Stimulated activated CD4-positive, alpha-beta T cell treated with anti-CD3 and anti-CD28 coated beads, TNF-alpha, amount 100 ng/mL, for 4 hours (primary cell): ENCODE measurements around the gene BANP.
"Not testable (repeated sequence)": the region's sequence is repeated elsewhere in the genome, so short reads cannot be mapped to it uniquely, and the experiment has no call there.

Source experiments
- DNase-seq, 3 experiments: peaks; one replicate each; pipeline ENCODE4 v3.0.0-alpha.2; 2020; ENCODE audit warnings: low read depth in 3 of 3

Gene BANP

DNA sequence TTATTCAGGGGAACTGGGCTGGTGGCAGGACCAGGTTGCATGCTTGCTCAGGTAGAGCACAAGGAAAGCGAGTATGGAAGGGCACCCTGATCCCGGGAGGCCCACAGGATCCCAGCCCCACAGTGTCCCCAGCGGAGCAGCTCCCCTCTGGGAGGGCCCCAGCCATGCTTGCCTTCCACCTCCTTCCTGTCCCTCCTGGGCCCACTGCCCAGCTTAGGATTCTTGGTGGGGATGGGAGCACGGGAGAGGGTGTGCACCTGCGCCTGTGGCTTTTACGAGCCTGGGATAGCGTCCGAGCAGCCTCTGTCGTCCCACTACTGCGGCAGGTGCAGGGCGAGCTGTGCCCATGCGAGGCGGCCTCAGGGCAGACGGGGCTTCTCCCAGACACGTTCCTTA lies 114.5 kb downstream of the BANP start:
- no peak for DNase-seq

DNA sequence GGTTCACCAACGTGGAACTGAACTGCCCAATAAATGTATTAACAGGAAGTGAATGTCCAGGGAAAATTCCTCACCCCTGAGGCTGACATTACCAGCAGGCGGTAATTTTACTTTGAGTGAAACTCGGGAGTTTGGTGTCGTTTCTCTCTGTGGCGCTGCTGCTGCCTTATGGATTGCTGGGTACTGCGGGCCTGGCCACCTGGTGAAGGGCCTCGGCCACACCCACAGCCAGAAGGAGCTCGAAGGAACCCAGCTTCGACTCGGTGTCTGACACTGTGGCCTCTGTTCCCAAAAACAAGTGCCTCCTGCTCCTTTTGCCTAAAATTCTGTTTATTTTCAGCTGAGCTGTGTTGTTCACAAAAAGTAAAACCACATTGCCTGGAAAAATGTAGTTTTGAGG lies 115.0 kb downstream of the BANP start:
- DNase-seq: no peak

DNA sequence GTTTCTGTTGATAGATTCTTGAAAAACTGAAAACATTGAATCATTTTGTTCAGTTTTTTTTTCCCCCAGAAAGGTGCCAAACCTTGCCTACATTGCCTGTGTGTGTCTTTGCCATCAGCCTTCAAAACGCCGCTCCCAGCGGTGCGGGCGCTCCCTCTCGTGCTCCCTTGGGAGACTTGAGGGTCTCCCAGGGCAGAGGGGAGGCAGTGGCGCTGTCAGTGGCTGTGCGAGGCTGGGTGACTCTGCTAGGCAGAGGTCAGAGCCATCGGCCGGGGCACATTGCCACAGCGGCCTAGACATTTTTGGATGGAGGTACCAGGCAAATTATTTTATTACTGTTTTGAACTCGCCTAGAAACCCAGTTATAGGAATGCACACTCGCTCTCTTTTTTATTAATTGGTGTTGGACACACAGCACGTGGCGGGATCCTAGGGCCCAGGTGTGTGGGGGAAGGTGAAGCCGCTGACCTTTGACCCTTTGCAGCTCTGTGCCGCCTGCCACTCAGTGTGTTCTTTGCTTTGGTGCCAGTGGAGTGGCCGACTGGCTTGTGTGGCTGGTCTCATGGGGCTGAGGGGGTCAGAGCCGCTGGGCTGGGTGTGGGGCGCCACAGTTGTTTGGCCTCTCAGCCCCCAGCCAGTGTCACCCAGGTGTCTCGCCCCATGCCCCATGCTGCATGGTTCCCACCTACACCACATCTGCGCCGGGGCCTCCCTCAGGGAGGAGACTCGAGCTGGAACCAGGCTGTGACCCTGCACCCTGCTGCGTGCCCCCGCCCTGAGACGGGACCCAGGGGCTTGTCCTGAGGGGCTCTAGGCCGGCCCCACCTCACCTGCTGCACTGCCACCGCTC lies 115.7 kb downstream of the BANP start:
- DNase-seq: no peak

DNA sequence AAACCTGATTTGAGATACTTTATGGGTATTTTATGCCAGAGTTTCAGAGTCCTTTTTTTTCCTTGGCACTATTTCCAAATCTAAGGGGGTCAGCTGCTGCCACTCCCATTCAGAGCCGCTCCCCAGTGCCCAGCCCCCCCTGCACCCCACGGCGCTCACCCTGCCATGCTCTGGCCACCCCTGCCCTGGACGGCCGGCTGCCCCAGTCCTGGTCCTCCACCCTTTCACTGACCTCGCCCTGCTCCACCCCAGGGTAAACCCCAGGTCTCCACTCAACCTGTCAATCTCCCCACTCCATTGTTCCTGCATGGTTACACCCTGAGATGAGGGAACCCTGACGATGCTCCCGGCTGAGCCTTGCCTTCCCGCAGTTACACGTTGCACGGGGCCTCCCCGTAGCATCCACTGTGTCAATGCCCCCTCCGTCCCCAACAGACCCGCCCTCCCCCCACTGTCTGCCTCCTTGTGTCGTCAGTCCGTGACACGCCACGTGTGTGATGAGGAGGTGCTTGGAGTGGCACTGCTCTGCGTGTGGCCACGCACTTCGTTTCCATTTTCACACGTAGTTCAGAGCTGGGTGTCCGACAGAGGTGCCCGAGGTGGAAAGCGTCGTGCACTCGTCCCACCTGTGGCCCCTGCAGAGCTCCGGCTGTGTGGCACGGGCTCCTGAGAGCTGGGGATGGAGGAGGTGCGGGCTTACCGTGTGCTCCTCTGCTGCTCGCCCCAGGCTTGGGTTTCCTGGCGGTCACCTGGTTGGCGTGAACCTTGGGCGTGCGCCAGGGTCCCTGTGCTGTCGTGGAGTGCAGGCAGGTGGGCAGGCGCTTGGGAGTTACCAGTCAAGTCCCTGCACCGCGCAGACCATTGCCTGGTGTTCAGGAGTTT lies 116.5 kb downstream of the BANP start:
- DNase-seq: no peak

DNA sequence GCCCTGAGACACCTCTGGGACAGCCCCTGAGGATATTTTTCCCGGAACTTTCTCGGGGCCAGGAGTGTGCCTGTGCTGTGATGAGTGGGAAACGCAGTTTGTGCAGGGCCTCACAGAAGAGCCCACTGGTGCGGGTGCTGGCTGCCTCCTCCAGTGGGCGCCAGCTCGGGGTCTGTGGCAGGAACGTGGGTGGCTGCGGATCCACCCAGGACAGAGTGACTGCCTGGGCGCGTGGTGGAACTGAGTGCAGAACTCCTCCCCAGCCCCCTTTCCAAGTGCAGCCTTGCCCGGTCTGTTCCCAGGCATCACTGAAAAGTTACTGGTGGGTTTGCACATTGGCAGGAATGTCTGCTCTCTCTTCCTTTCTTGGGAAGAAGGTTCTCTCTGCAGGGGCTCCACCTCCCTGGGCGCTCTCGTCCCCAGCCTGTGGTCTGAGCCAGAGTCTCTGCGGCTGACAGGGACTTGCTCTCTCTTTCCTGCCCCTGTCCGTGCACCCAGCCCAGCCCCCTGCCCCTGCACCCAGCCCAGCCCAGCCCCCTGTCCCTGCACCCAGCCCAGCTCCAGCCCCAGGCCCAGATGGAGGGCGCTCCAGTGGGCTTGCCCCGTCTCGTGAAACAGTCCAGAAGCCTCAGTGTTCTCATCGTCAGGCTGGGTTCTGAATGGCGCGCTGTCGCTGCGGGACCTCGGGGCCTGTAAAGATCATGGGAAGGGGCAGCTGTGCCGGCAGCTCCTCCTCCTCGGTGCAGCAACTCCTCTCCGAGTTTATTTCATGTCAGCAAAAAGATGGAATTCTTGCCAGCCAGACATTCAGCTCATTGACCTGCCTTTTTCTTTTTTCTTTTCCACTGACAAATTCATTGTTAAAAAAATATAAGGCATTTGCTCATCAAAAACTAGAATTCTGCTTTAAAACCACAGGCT lies 117.5 kb downstream of the BANP start:
- DNase-seq: no peak

DNA sequence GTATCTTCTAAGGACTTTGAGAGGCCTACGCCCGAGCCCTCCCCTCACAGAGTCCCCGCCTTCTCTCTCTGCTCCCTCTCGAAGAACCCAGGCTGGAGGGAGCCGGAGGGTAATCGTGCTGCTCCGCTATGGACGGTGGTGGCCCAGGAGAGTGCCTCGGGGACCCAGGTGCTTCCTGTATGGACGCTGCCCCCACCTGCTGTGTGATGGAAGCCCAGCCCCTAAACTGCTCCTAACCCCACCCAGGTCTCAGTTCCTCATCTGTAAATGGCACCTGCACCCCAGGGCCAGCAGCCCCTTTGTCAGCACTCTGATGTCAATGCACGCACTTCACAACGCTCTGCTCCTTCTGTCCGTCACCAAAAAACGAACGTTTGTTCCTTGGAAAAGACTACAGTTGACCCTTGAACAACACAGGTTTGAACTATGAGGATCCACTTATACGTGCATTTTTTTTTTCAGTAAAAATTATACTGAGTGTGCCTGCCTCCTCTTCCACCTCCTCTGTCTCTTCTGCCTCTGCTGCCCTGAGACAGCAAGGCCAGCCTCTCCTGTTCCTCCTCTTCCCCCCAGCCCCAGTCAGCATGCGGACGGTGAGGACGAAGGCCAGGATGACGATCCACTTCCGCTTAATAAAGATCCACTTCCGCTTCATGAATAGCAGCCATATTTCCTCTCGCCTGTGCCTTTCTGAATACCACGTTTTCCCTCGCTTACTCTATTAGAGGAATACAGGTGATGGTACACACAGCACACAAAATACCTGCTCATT lies 118.3 kb downstream of the BANP start:
- no peak for DNase-seq

DNA sequence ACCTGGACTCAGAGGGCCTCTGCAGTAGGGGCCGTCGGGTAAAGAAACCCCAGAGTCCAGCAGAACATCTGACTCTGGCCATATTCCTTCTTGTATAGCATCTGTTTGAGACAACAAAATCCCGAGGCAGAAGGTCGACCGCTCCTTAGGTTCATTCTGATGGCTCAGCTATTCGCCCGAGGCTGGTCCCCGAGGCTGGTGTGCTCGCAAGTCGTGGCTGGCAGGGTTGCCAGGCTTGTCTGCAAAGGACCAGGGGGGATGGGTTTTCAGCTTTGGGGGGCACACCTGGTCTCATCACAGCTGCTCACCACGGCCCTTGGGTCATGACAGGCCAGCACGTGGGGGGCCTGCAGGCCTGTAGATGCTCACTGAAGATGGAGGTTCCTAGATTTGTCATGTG lies 119.1 kb downstream of the BANP start:
- DNase-seq: no peak

DNA sequence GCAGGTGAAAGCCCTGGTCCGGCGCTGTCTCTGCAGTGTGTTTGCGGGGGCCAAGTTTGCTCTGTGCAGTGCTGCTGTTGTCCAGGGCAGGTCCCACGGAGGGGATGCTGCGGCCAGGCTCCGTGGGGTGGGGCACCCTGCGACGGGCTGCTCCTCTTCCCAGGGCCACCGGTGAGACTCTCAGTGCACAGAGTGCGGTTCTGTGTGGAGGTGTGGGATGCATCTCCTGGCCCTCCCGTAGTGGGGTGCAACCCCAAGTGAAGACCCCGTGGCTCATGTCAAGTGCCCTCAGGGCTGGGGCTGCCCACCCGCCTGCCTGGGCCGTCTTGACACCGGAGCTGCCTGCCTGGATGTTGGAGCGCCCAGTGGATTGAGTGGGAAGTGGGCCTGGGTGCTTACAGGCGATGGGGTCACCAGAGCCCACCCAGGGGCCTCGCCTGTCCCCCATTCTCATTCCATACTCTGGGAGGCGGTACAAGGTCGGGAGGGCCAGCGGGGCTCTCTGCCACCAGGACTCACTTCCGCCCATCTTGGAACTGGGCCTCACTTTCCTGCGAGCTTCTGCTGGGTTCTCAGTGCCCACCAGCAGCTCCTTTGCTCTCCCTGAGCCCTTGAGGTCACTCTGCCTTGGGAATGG lies 119.9 kb downstream of the BANP start:
- DNase-seq: no peak

DNA sequence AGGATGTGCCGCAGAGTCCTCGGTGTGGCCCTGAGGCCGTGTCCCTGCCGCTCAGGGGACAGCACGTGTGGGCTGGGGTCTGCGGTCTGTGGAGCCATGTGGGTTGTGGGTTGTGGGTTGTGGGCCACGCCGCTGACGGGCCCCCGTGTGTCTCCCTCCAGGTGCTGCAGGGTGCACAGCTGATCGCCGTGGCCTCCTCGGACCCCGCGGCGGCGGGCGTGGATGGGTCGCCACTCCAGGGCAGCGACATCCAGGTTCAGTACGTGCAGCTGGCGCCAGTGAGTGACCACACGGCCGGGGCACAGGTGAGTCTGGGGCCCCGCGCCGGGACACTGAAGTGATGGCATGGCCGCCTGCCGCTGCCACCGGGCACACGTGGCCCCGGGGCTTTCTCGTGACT lies 120.7 kb downstream of the BANP start:
- no peak for DNase-seq

DNA sequence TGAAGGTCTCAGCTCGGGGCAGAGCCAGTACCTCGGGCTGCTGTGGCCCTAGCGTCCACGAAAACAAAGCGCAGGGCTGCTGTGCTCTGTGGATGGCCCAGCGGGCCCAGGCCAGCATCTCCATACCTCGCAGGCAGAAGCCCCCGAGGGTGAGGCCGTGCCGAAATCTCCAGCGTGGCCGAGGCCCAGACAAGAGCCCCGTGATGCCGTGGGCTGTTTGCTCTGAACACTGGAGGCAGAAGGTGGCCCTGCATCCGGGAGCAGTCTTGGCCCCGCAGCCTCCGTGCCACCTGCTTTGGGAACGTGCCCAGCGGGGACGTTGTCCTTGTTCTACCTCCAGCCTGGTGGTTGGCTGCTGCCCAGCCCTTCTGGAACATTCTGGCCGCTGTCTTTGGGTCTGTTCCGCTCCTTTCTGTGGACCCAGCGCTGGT lies 121.4 kb downstream of the BANP start:
- no peak for DNase-seq

DNA sequence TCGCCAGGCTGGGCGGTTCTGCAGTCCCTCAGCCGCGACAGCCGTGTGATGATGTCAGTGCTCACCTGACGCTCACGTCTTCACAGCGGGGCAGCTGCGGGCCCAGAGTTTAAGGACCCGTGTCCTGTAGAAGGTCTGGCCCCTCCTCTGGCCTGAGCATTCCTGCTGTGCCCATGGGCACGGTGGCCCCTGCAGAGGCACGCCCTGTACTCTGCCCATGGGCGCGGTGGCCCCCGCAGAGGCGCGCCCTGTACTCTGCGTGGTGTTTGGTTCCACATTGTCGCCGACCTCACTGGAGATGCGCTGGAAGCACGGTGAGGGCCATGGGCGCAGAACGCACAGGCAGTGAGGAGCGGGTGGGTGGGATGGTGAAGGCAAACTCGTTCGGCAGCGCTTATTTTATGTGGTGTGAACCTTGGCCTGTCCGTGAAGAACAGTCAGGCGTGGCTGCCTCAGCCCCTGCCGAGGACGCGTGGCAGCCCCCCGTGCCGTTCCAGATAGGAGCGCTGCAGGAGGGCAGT lies 122.0 kb downstream of the BANP start:
- no peak for DNase-seq

DNA sequence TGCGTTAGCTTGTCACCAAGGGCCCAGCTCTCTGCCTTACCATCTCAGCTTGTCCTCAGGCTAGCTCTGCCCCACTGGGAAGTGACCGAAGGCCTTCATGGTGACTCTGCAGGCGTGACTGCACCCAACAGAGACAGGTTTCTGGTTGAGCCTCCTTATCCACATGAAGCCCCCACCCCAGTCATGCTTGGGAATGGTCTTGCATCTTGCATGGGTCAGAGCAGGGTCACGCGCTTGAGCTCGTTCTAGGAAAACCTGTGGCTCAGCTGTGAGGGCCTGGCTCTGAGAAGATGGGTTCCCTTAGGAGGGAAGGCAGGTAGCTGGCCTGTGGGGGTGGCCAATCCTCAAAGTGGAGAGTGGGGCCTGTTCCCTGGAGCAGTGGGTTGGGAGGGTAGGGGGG lies 122.8 kb downstream of the BANP start:
- DNase-seq: no peak

DNA sequence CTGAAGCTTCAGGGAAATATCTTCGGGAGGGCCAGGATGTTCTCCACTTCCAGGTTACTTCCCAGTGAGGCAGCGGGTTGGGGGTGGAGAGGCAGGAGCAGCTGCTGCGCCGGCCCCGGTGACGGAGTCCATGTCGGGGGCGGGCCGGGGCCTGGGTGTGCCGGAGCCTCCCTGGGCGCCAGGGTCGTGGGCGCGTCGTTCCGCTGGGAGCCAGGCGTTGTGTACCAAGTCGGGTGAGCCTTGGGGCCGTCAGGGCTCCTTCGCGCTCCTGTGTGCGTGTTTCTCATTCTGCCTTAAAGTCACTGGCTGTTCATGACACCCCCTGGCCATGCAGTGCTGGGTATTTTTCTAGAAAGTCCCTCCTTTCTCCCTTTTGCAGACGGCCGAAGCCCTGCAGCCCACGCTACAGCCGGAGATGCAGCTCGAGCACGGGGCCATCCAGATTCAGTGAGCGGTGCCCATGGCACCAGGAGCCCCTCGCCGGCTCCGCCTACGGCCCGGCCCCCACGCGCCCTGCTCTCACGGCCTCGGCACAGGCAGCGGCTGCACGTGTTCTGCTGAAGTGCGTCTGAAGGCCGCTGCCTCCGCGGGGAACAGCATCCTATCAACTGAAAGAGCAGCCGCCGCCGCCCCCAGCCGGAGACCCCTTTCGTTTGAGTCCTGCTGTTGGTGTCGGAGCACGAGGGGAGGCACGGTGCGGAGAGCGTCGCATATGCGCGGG lies 125.1 kb downstream of the BANP start:
- no peak for DNase-seq

DNA sequence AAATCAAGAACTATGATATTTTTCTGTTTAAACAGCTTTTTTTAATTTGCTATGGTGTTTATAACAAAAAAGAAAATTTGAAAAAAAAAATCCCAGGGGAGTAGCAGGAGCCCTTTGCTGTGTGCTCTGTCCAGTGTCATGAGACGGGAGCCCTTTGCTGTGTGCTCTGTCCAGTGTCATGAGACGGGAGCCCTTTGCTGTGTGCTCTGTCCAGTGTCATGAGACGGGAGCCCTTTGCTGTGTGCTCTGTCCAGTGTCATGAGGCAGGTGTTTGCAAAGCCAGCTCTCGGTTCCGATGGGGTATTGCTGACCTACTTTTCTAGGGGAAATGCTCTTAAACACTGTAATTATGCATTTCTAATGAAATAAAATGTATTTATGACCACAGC lies 125.7 kb downstream of the BANP start:
- not testable (repeated sequence) for DNase-seq

DNA sequence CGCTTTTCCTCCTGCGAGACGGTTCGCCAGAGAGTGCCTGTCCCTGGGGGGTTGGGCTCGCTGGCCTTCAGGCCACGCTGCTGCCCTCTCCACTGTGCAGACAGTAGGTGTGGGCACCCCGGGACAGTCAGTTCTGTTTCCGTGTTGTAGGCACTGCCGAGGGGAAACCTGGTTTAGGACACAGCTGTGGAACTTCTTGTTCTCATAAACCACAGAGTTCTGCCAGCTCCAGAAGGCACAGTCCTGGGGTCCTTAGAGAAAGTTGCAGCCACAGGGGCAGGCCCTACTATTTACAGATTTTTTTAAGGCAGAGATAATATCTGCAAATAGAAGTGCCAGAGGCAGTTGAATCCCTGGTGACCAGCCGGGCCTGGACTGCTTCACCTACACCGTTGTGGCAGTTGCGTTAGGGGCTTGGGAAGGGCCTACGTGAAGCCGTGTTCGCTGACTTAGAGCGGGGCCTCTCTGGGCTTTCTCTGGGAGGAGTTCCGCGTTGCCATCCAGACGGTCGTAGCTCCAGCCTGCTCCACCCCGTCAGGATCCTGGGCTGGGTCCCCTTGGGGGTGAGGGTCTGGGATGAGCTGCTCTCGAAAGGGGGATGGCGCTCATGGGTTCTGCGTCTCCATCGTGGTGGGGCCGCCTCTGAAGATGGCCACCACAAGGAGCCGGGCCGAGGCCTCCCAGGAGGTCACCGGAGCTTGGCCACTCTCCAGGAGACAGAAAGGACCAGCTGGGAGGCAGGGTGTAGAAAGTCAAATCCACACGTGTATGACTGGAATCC lies 126.3 kb downstream of the BANP start:
- DNase-seq: no peak

DNA sequence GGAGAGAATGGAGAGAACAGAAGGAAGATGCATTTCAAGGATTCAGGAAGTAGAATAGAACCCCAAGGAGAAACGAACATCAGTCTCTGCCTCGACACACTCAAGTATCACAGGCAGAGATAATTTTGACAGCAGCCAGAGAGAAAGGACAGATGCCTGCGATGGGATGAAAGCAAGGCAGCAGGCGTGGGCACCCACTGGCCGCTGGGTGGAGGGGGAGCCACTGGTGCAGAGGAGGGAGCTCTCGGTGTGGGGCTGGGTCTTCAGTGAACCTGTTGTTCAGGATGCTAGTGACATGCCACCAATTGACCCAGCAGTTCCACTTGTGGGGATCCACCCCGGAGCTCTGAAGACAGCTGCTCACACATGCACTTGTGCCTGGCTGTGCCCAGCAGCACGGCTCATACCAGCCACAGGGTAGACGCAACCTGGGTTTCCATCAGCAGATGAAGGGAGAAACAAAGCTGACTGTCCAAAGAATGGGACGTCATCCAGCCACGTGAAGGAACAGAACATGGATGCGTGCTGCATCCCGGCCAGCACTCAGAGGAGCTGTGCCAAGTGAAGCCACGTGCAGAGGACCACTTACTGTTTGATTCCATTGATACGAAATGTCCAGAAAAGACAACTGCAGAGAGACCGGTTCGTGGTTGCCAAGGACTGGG lies 127.0 kb downstream of the BANP start:
- no peak for DNase-seq

DNA sequence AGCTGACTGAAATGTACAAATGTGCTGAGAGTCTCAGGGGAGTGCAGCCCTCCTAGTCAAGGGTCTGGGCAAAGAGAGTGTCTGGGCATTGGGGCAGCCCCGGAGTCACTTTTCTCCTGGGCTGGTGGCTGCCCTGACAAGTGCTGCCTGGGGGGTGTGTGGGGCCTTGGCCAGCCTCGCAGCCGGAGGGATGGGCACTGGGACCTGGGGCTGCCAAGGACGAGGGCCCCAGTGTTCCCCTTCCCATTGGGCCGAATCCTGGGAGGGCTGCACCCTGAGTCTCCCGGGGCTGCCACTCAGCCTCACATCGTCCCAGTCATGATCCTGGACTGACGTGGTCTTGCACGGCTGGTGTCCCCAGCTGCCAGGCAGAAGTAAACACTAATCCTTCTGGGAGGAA lies 132.3 kb downstream of the BANP start:
- DNase-seq: no peak

DNA sequence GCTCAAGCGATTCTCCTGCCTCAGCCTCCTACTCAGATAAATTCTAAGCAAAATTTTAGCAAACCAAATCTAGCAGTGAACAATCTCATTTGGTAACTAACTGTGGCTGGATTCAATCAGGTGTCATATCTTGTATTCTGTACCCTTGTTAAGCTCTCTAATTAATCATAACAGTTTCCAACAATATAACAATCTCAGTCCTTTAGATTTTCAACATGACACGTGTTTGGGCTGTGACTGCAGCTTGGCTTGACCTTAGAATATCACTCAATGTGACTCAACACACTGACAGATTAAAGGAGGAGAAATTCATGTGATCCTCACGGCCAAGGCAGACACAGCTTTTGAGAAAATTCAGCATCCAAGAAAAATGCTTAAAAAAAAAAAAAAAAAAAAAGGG lies 133.6 kb downstream of the BANP start:
- DNase-seq: no peak
